ENCODE measurements around the gene NKIRAS2.

The NKIRAS2 gene

DNA sequence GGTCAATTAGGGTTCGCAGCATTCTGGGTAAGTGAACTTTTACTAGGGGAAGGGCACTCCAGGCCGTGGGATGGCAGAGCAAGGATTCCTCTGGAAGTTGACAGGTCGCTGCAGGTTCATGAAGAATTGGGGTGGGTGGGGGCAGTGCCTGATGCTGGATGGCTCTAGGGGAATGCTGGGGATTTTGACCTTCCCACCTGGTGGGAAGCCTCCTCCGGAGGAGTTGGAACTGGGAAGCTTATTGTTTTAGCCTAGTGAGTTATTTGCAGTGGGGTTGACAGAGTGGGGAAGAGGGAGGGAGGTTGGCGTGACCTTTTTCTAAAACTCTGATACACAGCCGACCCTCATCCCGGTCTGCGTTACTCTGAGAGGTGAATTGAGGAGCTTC lies 31.1 kb downstream of the NKIRAS2 start:
- Histone ChIP-seq H3K36me3 (no peaks in the 10 kb centered on the region; the same call in 1 of the 2 replicates), H3K27me3 (ENCODE audit: insufficient read depth, low read depth, severe bottlenecking) (no peaks in the 10 kb centered on the region), H3K27ac (peak overlapping the region; percentile 49), H3K4me3 (ENCODE audit: low read depth, low read length) (peak overlapping the region; percentile 44), H3K9me3 (ENCODE audit: severe bottlenecking) (no peaks in the 10 kb centered on the region)
- no peak for DNase-seq
- TF ChIP-seq CTCF (IDR thresholded peaks at IDR 0.05; ENCODE audit: low read depth, low read length) = no peak

DNA sequence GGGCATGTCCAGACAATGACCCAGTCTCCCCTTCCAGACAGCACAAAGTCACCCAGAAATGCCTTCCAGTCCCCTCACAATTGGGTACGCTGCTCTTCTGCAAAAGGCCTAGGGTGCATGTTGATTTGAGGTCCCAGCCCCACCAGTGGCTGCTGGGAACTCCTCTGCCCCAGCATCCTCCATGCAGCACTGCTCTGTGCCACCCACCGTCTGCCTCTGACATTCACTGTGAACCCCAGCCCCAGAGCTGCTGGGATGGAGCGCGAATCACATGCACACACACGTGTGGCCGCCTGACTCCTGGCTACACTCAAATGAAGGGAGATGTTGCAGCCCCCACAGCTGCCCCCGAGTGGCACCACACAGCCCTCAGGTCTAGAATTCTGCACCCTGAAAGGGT lies 31.8 kb downstream of the NKIRAS2 start:
- Histone ChIP-seq H3K9me3 (ENCODE audit: severe bottlenecking) (no peaks in the 10 kb centered on the region), H3K36me3 (no peaks in the 10 kb centered on the region; the same call in 1 of the 2 replicates), H3K4me3 (ENCODE audit: low read depth, low read length) (no peak overlapping the region), H3K27me3 (ENCODE audit: insufficient read depth, low read depth, severe bottlenecking) (no peaks in the 10 kb centered on the region), H3K27ac (peak overlapping the region; percentile 10)
- no peak for DNase-seq
- TF ChIP-seq CTCF (IDR thresholded peaks at IDR 0.05; ENCODE audit: low read depth, low read length) = no peak

- Histone ChIP-seq H3K36me3 (no peaks in the 10 kb centered on the region; the same call in 1 of the 2 replicates), H3K27me3 (ENCODE audit: insufficient read depth, low read depth, severe bottlenecking) (no peaks in the 10 kb centered on the region), H3K27ac (no peak overlapping the region), H3K9me3 (ENCODE audit: severe bottlenecking) (no peaks in the 10 kb centered on the region), H3K4me3 (ENCODE audit: low read depth, low read length) (no peak overlapping the region)
- DNase-seq = no peak
- no peak for TF ChIP-seq CTCF (IDR thresholded peaks at IDR 0.05; ENCODE audit: low read depth, low read length)
These were observed 32.5 kb downstream of the NKIRAS2 start for GRCh38 chr17:42052346-42052877.

DNA sequence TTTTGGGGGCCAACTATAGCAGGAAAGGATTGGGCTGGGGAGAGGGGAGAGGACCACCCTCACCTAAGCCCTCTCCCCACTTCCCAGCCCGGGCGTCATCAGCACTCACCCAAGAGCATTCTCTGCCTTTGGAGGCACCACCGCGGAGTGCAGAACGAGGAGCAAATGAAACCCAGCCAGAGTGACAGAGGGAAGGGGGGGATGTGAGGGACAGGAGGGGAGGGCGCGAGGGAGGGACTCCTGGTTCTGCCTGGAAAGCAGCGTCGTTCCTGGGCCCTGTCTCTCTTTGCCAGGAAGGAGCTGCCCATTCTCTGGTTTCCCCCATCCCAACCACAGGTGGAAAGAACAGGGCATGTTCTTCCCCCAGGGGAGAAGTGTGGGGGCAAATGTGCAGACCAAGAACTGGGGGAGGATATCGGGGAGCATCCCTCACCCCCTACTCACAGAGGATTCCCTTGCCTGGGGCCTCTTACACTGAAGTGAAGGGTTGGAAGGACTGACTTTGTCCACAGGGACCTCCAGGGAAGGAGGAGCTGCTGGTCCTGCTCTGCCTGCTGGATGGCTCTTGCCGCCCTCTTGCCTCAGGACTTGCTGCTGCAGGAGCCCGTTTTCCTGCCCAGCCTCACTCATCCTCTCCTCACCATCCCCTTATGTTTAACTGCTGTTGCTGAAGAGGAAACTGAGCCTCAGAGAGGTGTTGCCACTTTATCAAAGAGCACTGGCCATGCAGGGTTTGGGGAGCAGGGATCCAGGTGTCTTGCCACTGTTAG lies 34.0 kb downstream of the NKIRAS2 start:
- no peak for TF ChIP-seq CTCF (IDR thresholded peaks at IDR 0.05; ENCODE audit: low read depth, low read length)
- Histone ChIP-seq H3K9me3 (ENCODE audit: severe bottlenecking) (no peaks in the 10 kb centered on the region), H3K4me3 (ENCODE audit: low read depth, low read length) (no peak overlapping the region), H3K27ac (no peak overlapping the region), H3K36me3 (no peaks in the 10 kb centered on the region; the same call in 1 of the 2 replicates), H3K27me3 (ENCODE audit: insufficient read depth, low read depth, severe bottlenecking) (no peaks in the 10 kb centered on the region)
- no peak for DNase-seq

DNA sequence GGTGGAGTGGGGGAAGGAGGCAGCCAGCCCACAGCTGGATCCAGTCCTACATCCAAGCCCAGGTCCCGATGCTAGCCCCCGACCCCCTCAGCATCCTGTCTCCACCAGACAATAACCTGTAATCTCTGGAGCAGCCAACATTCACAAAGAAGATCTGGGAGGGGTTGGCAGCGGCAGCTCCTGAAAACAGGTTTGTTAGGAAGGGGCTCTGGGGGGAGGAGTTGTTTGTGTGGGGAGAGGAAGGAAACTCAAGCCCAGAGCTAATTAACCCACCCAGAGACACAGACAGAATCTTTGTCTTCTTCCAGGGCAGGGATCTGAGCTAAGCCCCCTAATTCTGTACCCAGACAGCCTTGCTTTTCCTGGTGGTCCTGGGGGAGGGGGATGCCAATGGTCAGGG lies 35.1 kb downstream of the NKIRAS2 start:
- no peaks in the 10 kb centered on the region for H3K27me3 ChIP-seq (ENCODE audit: insufficient read depth, low read depth, severe bottlenecking)
- no peak for DNase-seq
- H3K9me3 ChIP-seq (ENCODE audit: severe bottlenecking) = no peaks in the 10 kb centered on the region
- no peaks in the 10 kb centered on the region; the same call in 1 of the 2 replicates for H3K36me3 ChIP-seq
- peak overlapping the region; percentile 17 for H3K27ac ChIP-seq
- no peak overlapping the region for H3K4me3 ChIP-seq (ENCODE audit: low read depth, low read length)
- TF ChIP-seq CTCF (IDR thresholded peaks at IDR 0.05; ENCODE audit: low read depth, low read length) = no peak
